Nephron (organoid): Measurements from ENCODE around the gene MCF2L2.
"Not testable (repeated sequence)": the region's sequence is repeated elsewhere in the genome, so short reads cannot be mapped to it uniquely, and the experiment has no call there.

Experiments
- H3K27ac Mint-ChIP-seq, 3 experiments: 2 replicates each; pipeline ENCODE4 v1.8.0; 2020; ENCODE audit warnings: mixed read lengths in 3 of 3, mild to moderate bottlenecking in 2 of 3, moderate library complexity in 1 of 3
- H3K27me3 Mint-ChIP-seq: 2 replicates; pipeline ENCODE4 v1.8.0; 2021; ENCODE audit warnings: low read depth, mild to moderate bottlenecking, moderate library complexity, mixed read lengths
- H3K36me3 Mint-ChIP-seq: 2 replicates; pipeline ENCODE4 v1.8.0; 2020; ENCODE audit warnings: low read depth, mixed read lengths
- H3K4me1 Mint-ChIP-seq: 2 replicates; pipeline ENCODE4 v1.8.0; 2020; ENCODE audit warnings: mixed read lengths
- H3K4me3 Mint-ChIP-seq, 3 experiments: 2 replicates each; pipeline ENCODE4 v1.8.0; 2020; ENCODE audit warnings: mild to moderate bottlenecking in 3 of 3, mixed read lengths in 3 of 3, moderate library complexity in 2 of 3
- H3K9me3 Mint-ChIP-seq: 2 replicates; pipeline ENCODE4 v1.8.0; 2020; ENCODE audit warnings: mixed read lengths
- TF ChIP-seq, protein P1 (sequence below), 3 experiments: fragments of 200-600 bp; sonication (generic); IDR thresholded peaks; one replicate each; pipeline ENCODE4 v1.5.0; 2021; ENCODE audit warnings: antibody characterized with exemption in 3 of 3; ENCODE audit not compliant: unreplicated experiment in 3 of 3

Gene MCF2L2, protein sequence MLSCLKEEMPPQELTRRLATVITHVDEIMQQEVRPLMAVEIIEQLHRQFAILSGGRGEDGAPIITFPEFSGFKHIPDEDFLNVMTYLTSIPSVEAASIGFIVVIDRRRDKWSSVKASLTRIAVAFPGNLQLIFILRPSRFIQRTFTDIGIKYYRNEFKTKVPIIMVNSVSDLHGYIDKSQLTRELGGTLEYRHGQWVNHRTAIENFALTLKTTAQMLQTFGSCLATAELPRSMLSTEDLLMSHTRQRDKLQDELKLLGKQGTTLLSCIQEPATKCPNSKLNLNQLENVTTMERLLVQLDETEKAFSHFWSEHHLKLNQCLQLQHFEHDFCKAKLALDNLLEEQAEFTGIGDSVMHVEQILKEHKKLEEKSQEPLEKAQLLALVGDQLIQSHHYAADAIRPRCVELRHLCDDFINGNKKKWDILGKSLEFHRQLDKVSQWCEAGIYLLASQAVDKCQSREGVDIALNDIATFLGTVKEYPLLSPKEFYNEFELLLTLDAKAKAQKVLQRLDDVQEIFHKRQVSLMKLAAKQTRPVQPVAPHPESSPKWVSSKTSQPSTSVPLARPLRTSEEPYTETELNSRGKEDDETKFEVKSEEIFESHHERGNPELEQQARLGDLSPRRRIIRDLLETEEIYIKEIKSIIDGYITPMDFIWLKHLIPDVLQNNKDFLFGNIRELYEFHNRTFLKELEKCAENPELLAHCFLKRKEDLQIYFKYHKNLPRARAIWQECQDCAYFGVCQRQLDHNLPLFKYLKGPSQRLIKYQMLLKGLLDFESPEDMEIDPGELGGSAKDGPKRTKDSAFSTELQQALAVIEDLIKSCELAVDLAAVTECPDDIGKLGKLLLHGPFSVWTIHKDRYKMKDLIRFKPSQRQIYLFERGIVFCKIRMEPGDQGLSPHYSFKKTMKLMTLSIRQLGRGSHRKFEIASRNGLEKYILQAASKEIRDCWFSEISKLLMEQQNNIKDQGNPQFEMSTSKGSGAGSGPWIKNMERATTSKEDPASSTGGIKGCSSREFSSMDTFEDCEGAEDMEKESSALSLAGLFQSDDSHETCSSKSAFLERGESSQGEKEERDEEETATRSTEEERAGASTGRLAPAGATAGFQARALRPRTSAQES

DNA sequence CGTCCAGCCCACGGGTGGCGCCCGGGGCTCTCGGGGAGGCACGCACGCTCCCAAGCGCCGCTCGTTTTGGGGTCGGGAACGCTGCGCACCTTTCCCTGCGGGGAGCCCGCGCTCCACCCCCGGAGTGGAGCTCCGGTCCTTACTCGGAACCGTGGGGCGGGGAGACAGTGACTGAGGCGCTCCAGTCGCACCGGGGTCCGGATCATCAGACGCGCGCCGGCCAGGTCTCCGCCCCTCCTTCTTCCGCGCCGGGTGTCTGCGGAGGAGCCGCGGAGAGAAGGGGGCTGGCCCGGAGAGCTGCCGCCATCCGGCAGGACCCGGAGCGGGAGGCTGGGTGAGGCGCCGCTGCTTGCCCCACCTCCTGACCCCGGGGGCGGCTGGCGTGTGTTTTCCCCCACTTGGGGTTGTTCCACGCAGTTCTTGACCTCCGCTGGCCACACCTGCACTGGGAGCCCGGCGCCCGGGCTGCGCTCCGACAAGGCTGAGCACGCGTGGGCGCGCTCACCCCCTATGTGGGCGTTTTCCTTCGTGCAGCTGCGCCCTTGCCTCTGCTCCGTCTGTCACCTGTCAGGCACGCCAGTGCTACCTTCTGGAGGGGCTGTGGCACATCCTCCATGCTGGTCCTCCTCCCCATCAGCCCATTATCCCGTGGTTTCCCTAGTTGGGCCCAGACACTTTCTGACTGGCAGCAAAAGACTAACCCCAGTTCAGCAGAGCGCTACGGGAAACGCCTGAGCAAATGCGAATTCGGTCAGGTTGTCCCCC is at the start of gene MCF2L2:
Gene MCF2L2, minus strand, starts transcription at position 173 of the 765 bp plus-strand sequence. CDS start 642 bp downstream, outside the sequence.
- H3K36me3 Mint-ChIP-seq = no peaks in the 10 kb centered on the region
- H3K27me3 Mint-ChIP-seq = peaks cover 83% of the 10 kb centered on the region
- TF ChIP-seq, protein P1, sequence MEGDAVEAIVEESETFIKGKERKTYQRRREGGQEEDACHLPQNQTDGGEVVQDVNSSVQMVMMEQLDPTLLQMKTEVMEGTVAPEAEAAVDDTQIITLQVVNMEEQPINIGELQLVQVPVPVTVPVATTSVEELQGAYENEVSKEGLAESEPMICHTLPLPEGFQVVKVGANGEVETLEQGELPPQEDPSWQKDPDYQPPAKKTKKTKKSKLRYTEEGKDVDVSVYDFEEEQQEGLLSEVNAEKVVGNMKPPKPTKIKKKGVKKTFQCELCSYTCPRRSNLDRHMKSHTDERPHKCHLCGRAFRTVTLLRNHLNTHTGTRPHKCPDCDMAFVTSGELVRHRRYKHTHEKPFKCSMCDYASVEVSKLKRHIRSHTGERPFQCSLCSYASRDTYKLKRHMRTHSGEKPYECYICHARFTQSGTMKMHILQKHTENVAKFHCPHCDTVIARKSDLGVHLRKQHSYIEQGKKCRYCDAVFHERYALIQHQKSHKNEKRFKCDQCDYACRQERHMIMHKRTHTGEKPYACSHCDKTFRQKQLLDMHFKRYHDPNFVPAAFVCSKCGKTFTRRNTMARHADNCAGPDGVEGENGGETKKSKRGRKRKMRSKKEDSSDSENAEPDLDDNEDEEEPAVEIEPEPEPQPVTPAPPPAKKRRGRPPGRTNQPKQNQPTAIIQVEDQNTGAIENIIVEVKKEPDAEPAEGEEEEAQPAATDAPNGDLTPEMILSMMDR (IDR thresholded peaks at IDR 0.05; ENCODE audit: unreplicated experiment in 3 of 3) = no peak
- H3K4me3 Mint-ChIP-seq = peak within 1 kb of the TSS; percentile 90 to 92 (median 90)
- H3K9me3 Mint-ChIP-seq = no peaks in the 10 kb centered on the region
- no peaks in the 10 kb centered on the region for H3K4me1 Mint-ChIP-seq
- H3K27ac Mint-ChIP-seq = no peak within 1 kb of the TSS

DNA sequence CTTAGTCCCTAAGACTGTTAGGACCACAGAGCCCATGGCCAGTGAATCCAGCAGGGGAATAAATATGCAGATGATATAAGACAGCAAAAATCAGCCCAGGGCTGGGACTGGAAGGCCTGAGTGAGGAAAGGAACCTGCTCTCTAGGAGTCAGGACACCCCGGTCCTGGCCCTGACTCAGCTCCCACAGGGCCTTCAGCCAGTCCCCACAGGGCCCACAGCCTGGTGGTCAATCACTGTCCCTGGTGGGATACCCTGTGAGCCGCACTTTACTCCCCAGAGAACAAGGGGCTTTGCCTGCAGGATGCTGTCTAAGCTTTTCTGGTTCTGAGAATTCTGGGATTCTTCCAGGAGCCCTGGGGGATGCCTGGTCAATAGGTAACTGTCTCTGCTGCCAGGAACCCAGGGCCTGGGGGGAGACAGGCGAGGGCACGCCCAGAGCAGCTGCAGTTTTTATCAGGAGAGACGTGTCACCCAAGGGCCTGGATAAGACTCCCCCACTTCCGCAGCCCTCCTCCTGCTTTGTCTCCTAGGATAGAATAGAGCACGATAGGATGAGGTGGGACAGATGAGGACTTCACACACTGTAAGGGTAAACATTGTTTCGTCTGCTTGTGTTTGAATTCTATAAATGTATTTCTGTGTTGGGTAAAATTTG is 49.5 kb upstream of the MCF2L2 start:
- Mint-ChIP-seq H3K36me3 (no peaks in the 10 kb centered on the region), H3K27me3 (peaks cover 5% of the 10 kb centered on the region), H3K4me1 (peaks cover 7% of the 10 kb centered on the region), H3K27ac (no peak overlapping the region), H3K4me3 (no peak overlapping the region), H3K9me3 (no peaks in the 10 kb centered on the region)
- TF ChIP-seq, protein P1 (IDR thresholded peaks at IDR 0.05; ENCODE audit: unreplicated experiment in 3 of 3) = no peak

DNA sequence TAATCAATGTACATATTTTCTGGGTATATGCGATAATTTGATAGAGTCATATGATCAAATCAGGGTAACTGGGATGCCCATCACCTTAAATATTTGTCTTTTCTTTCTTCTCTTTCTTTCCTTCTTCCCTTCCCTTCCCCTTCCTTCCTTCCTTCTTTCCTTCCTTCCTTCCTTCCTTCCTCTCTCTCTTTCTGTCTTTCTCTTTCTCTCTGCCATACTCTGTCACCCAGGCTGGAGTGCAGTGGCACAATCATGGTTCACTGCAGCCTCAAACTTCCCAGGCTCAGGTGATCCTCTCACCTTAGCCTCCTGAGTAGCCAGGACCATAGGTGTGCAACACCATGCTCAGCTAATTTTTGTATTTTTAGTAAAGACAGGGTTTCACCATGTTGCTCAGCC is 47.3 kb upstream of the MCF2L2 start:
- not testable (repeated sequence) for H3K27me3 Mint-ChIP-seq, H3K9me3 Mint-ChIP-seq, H3K4me1 Mint-ChIP-seq, H3K36me3 Mint-ChIP-seq, H3K27ac Mint-ChIP-seq, H3K4me3 Mint-ChIP-seq

DNA sequence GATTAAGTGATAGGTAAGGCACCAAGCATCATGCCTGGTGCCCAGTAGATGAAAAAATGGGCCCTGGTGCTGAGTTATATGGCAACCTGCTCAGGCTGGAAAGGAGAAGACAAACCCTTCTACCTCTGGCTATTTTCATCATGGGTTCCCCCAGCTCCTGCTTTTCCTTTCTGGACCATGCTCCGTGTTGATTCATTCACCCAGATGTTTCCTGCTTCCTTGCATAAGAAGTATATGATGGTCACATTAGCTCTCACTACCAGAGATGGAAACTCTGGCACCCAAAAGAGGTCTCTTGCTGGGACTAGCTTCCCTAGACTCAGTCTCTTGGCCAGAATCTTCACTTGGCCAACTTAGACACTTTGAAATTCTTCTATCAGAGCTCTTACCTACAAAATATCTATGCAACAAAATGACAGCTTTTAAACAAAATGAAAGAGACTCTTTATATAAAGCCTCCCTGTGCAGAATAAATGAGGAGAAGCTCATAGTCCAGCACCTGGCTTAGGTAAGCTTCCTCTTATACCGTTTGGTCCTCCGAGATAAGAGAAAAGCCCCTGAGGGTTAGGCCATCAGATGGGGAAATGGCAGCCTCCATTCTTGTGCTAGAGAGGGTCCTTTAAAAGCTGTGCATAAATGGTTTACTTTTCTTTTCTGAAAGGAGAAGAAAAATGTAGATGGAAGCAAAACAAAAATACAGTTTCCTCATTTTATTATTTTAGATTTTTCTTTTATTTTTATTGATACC is 46.8 kb upstream of the MCF2L2 start:
- H3K4me1 Mint-ChIP-seq = peaks cover 7% of the 10 kb centered on the region
- no peaks in the 10 kb centered on the region for H3K36me3 Mint-ChIP-seq

DNA sequence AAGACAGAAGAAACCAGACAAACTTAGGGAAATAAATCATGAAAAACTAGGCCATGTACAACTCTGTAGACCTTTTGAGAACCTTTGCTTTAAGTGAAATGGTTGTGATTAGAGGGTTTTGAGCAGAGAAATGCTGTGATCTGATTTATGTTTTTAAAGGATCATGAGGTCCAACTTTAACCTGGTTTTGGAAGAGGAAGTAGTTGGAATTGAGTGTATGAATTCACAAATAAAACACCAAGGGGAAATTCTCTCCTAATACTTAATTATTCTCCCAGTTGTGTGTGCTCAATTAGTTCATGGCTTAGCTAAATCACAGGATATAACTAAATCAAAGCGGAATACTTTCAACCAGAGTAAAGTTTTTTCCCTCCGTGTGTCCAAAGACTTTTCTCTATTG is 45.5 kb upstream of the MCF2L2 start:
- H3K9me3 Mint-ChIP-seq = no peaks in the 10 kb centered on the region
- H3K4me3 Mint-ChIP-seq = no peak overlapping the region
- H3K4me1 Mint-ChIP-seq = no peaks in the 10 kb centered on the region
- TF ChIP-seq, protein P1 (IDR thresholded peaks at IDR 0.05; ENCODE audit: unreplicated experiment in 3 of 3) = no peak
- peak overlapping the region in 1 of 3 experiments; percentile 2 for H3K27ac Mint-ChIP-seq
- no peaks in the 10 kb centered on the region for H3K27me3 Mint-ChIP-seq
- no peaks in the 10 kb centered on the region for H3K36me3 Mint-ChIP-seq

More for the DNA sequence above, 46.8 kb upstream of the MCF2L2 start:
- Mint-ChIP-seq H3K9me3 (no peaks in the 10 kb centered on the region), H3K27me3 (no peaks in the 10 kb centered on the region), H3K27ac (no peak overlapping the region), H3K4me3 (no peak overlapping the region)
- TF ChIP-seq, protein P1 (IDR thresholded peaks at IDR 0.05; ENCODE audit: unreplicated experiment in 3 of 3) = no peak
